C4-2B (cell line): ENCODE data around the gene TMEM147.

ENCODE experiments used
- CTCF ChIP-seq: fragments of 450-650 bp; conservative IDR thresholded peaks from 2 replicates; pipeline ENCODE4 v1.5.1; 2017; ENCODE audit warnings: mild to moderate bottlenecking
- ZFX ChIP-seq: fragments of 450-650 bp; IDR thresholded peaks from 2 replicates; pipeline ENCODE4 v1.6.1; 2017

DNA sequence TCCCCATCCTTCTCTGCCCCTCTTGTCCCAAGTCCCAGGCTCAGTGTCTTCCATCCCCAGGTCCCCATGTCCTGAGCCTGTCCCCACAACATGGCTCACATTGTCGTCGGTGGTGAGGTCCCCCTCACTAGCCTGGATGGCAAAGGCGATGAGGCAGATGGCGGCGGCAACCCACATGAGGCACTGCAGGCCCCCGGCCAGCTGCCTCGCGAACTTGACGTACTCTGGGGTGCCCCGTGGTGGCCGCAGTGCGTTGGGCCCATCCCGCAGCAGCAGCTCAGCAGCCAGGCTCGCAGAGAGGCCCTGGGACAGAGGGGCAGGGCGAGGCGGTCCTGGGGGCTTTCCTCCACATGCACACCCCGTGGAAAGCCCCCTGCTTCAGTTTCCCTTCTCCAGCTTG lies 16.9 kb downstream of the TMEM147 start:
- TF ChIP-seq CTCF (no peak), ZFX (no peak)
